ENCODE results near the gene SPATS2L.
A peak's percentile ranks its signal among the peaks of the same experiment; 100 is the strongest.

The SPATS2L gene

GRCh38 chr2:200442471-200442870 is 136.0 kb downstream of the SPATS2L start:
- DNase-seq (ENCODE audit: low read depth in 3 of 3): no peak

- no peak for DNase-seq (ENCODE audit: low read depth in 3 of 3)
Measured at GRCh38 chr2:200443376-200443775, 136.9 kb downstream of the SPATS2L start.

GRCh38 chr2:200443916-200444315 is 137.4 kb downstream of the SPATS2L start:
- no peak for DNase-seq (ENCODE audit: low read depth in 3 of 3)

- no peak for DNase-seq (ENCODE audit: low read depth in 3 of 3)
Measured at GRCh38 chr2:200444530-200444929, 138.0 kb downstream of the SPATS2L start.

- no peak for DNase-seq (ENCODE audit: low read depth in 3 of 3)
Measured at GRCh38 chr2:200445284-200445683, 138.8 kb downstream of the SPATS2L start.

GRCh38 chr2:200446612-200447011 is 140.1 kb downstream of the SPATS2L start:
- DNase-seq (ENCODE audit: low read depth in 3 of 3): no peak

- DNase-seq (ENCODE audit: low read depth in 3 of 3): no peak
Measured at GRCh38 chr2:200447139-200447855, 140.8 kb downstream of the SPATS2L start.

- DNase-seq (ENCODE audit: low read depth in 3 of 3): no peak
Measured at GRCh38 chr2:200448455-200448854, 142.0 kb downstream of the SPATS2L start.

GRCh38 chr2:200449149-200449548 is 142.7 kb downstream of the SPATS2L start:
- no peak for DNase-seq (ENCODE audit: low read depth in 3 of 3)

GRCh38 chr2:200450288-200450687 is 143.8 kb downstream of the SPATS2L start:
- DNase-seq (ENCODE audit: low read depth in 3 of 3): no peak

GRCh38 chr2:200451511-200451910 is 145.0 kb downstream of the SPATS2L start:
- no peak for DNase-seq (ENCODE audit: low read depth in 3 of 3)

- DNase-seq (ENCODE audit: low read depth in 3 of 3): no peak
Measured at GRCh38 chr2:200452377-200452776, 145.9 kb downstream of the SPATS2L start.

- no peak for DNase-seq (ENCODE audit: low read depth in 3 of 3)
Measured at GRCh38 chr2:200453142-200453852, 146.8 kb downstream of the SPATS2L start.

- DNase-seq (ENCODE audit: low read depth in 3 of 3): no peak
Measured at GRCh38 chr2:200453853-200454534, 147.5 kb downstream of the SPATS2L start.

- DNase-seq (ENCODE audit: low read depth in 3 of 3): no peak
Measured at GRCh38 chr2:200454927-200455801, 148.7 kb downstream of the SPATS2L start.

GRCh38 chr2:200455958-200456421 is 149.5 kb downstream of the SPATS2L start:
- DNase-seq (ENCODE audit: low read depth in 3 of 3): peak in 1 of 3 donors; percentile 29

GRCh38 chr2:200456567-200456966 is 150.1 kb downstream of the SPATS2L start:
- DNase-seq (ENCODE audit: low read depth in 3 of 3): no peak

- no peak for DNase-seq (ENCODE audit: low read depth in 3 of 3)
Measured at GRCh38 chr2:200459101-200459500, 152.6 kb downstream of the SPATS2L start.

GRCh38 chr2:200461846-200462710 is 155.6 kb downstream of the SPATS2L start:
- no peak for DNase-seq (ENCODE audit: low read depth in 3 of 3)

GRCh38 chr2:200463452-200463851 is 157.0 kb downstream of the SPATS2L start:
- DNase-seq (ENCODE audit: low read depth in 3 of 3): no peak

Measured in stimulated activated CD4-positive, alpha-beta T cell treated with anti-CD3 and anti-CD28 coated beads, TNF-alpha, amount 100 ng/mL, for 48 hours (primary cell).